ENCODE results near the gene LTBP1.

LTBP1 gene

GRCh38 chr2:33011373-33011772, 64.6 kb downstream of the LTBP1 start:
- no peak for DNase-seq (ENCODE audit: low read depth)

GRCh38 chr2:33011941-33012340, 65.2 kb downstream of the LTBP1 start:
- DNase-seq (ENCODE audit: low read depth): no peak

- no peak for DNase-seq (ENCODE audit: low read depth)
Measured at GRCh38 chr2:33013684-33014110, 66.9 kb downstream of the LTBP1 start.

GRCh38 chr2:33014268-33014667, 67.5 kb downstream of the LTBP1 start:
- DNase-seq (ENCODE audit: low read depth): no peak

GRCh38 chr2:33015421-33016142, 68.8 kb downstream of the LTBP1 start:
- DNase-seq (ENCODE audit: low read depth): peak; percentile 61

GRCh38 chr2:33018271-33018670, 71.5 kb downstream of the LTBP1 start:
- no peak for DNase-seq (ENCODE audit: low read depth)

- DNase-seq (ENCODE audit: low read depth): no peak
Measured at GRCh38 chr2:33019796-33020195, 73.0 kb downstream of the LTBP1 start.

GRCh38 chr2:33020883-33021282, 74.1 kb downstream of the LTBP1 start:
- no peak for DNase-seq (ENCODE audit: low read depth)

GRCh38 chr2:33021542-33022227, 74.9 kb downstream of the LTBP1 start:
- DNase-seq (ENCODE audit: low read depth): no peak

- DNase-seq (ENCODE audit: low read depth): no peak
Measured at GRCh38 chr2:33022395-33022985, 75.7 kb downstream of the LTBP1 start.

- DNase-seq (ENCODE audit: low read depth): peak; percentile 54
Measured at GRCh38 chr2:33022989-33023727, 76.4 kb downstream of the LTBP1 start.

- no peak for DNase-seq (ENCODE audit: low read depth)
Measured at GRCh38 chr2:33023728-33024500, 77.2 kb downstream of the LTBP1 start.

GRCh38 chr2:33024758-33025157, 78.0 kb downstream of the LTBP1 start:
- DNase-seq (ENCODE audit: low read depth): no peak

- no peak for DNase-seq (ENCODE audit: low read depth)
Measured at GRCh38 chr2:33029459-33029858, 82.7 kb downstream of the LTBP1 start.

- DNase-seq (ENCODE audit: low read depth): no peak
Measured at GRCh38 chr2:33029926-33030325, 83.2 kb downstream of the LTBP1 start.

- no peak for DNase-seq (ENCODE audit: low read depth)
Measured at GRCh38 chr2:33030326-33030725, 83.6 kb downstream of the LTBP1 start.

- DNase-seq (ENCODE audit: low read depth): no peak
Measured at GRCh38 chr2:33032245-33032644, 85.5 kb downstream of the LTBP1 start.

GRCh38 chr2:33033606-33034081, 86.9 kb downstream of the LTBP1 start:
- peak; percentile 41 for DNase-seq (ENCODE audit: low read depth)

- peak; percentile 48 for DNase-seq (ENCODE audit: low read depth)
Measured at GRCh38 chr2:33034784-33035183, 88.0 kb downstream of the LTBP1 start.

- no peak for DNase-seq (ENCODE audit: low read depth)
Measured at GRCh38 chr2:33038230-33038629, 91.5 kb downstream of the LTBP1 start.

- no peak for DNase-seq (ENCODE audit: low read depth)
Measured at GRCh38 chr2:33038799-33039198, 92.0 kb downstream of the LTBP1 start.

GRCh38 chr2:33040541-33040940, 93.8 kb downstream of the LTBP1 start:
- DNase-seq (ENCODE audit: low read depth): no peak
